ENCODE data around the gene NR2C2AP. TPM values are rescaled to one million over a fixed set of nuclear protein-coding genes. Genes with fewer than 3 reads are reported as not detected.

The NR2C2AP gene
- total and polyA plus RNA-seq, 12 donors = 3.2 to 23.4 (median 5.7) TPM

- peak; percentile 97 to 100 for DNase-seq
- Histone ChIP-seq H3K27ac (peak within 1 kb of the TSS; percentile 96 to 100 (median 100)), H3K27me3 (no peaks in the 10 kb centered on the region), H3K4me3 (peak within 1 kb of the TSS; percentile 76 to 99 (median 91)), H3K9me3 (no peaks in the 10 kb centered on the region), H3K36me3 (peaks cover 0 to 38% (median 6%) of the 10 kb centered on the region in 9 donors), H3K4me1 (peaks cover 9 to 61% (median 46%) of the 10 kb centered on the region in 9 donors)
- no peak for TF ChIP-seq CTCF (IDR thresholded peaks at IDR 0.05)
- intact Hi-C loops (cut with DNase I) = loop anchor here in 3 of 10 donors (1.0 to 10.0 kb wide), 4 partner anchors 11 to 303 kb away; partner anchors contain the start of genes MAU2 (in 3 of the 3), SUGP1 (in 3 of the 3) and NR2C2AP (in 1 of the 3)
- ATAC-seq = peak; percentile 95 to 98 (median 97)
- 0% methylated on average over 52 to 53 of the region's 53 CpGs for WGBS, 2 donors
These were observed 10.9 kb downstream of the NR2C2AP start, which contains the start of the genes BORCS8 and RFXANK for GRCh38 chr19:19192078-19192882. Gene BORCS8 (minus strand): TSS chr19:19192152. CDS start chr19:19192117, 35 bp downstream. Gene RFXANK (plus strand): TSS chr19:19192258. CDS start chr19:19193947, 1,689 bp downstream.

GRCh38 chr19:19191768-19192077, 11.5 kb downstream of the NR2C2AP start:
- TF ChIP-seq CTCF (IDR thresholded peaks at IDR 0.05) = no peak
- peak overlapping the region; percentile 76 to 99 (median 91) for H3K4me3 ChIP-seq
- 0% methylated on average over 17 of the region's 17 CpGs for WGBS, 2 donors
- DNase-seq = no peak
- peaks cover 9 to 61% (median 46%) of the 10 kb centered on the region in 9 donors for H3K4me1 ChIP-seq
- peaks cover 0 to 35% (median 0%) of the 10 kb centered on the region in 9 donors for H3K36me3 ChIP-seq
- no peaks in the 10 kb centered on the region for H3K27me3 ChIP-seq
- H3K9me3 ChIP-seq = peaks cover 0 to under 1% (median 0%) of the 10 kb centered on the region in 11 donors
- no peak for ATAC-seq
- intact Hi-C loops (cut with DNase I) = loop anchor here in 3 of 10 donors (1.0 to 10.0 kb wide), 4 partner anchors 12 to 303 kb away; partner anchors contain the start of genes MAU2 (in 3 of the 3), SUGP1 (in 3 of the 3) and NR2C2AP (in 1 of the 3)
- H3K27ac ChIP-seq = peak overlapping the region; percentile 96 to 100 (median 100)

GRCh38 chr19:19186742-19187141, 16.5 kb downstream of the NR2C2AP start:
- intact Hi-C loops (cut with DNase I) = no loop called here
- no peak overlapping the region for H3K4me3 ChIP-seq
- H3K9me3 ChIP-seq = peaks cover 0 to 4% (median 0%) of the 10 kb centered on the region in 11 donors
- H3K4me1 ChIP-seq = peaks cover 9 to 38% (median 25%) of the 10 kb centered on the region in 9 donors
- H3K27me3 ChIP-seq = no peaks in the 10 kb centered on the region
- WGBS, 2 donors = 93 to 95% methylated on average over 14 of the region's 14 CpGs
- TF ChIP-seq CTCF (IDR thresholded peaks at IDR 0.05) = no peak
- peaks cover 0 to 51% (median 6%) of the 10 kb centered on the region in 9 donors for H3K36me3 ChIP-seq
- ATAC-seq (no peak), DNase-seq (no peak)
- H3K27ac ChIP-seq = peak overlapping the region in 1 of 10 donors; percentile 79

- TF ChIP-seq CTCF (IDR thresholded peaks at IDR 0.05) = peak in 8 of 9 donors; percentile 26 to 55 (median 50)
- DNase-seq = no peak
- intact Hi-C loops (cut with DNase I) = no loop called here
- peaks cover 0 to 4% (median 0%) of the 10 kb centered on the region in 11 donors for H3K9me3 ChIP-seq
- H3K36me3 ChIP-seq = peaks cover 0 to 58% (median 6%) of the 10 kb centered on the region in 9 donors
- 61 to 69% methylated on average over 9 of the region's 9 CpGs for WGBS, 2 donors
- H3K27ac ChIP-seq = peak overlapping the region in 1 of 10 donors; percentile 79
- H3K4me3 ChIP-seq = no peak overlapping the region
- H3K27me3 ChIP-seq = no peaks in the 10 kb centered on the region
- peak in 6 of 8 donors; percentile 22 to 61 (median 46) for ATAC-seq
- H3K4me1 ChIP-seq = peaks cover 9 to 34% (median 22%) of the 10 kb centered on the region in 9 donors
These were observed 17.1 kb downstream of the NR2C2AP start for GRCh38 chr19:19185853-19186740.

All from heart right ventricle (tissue), 16 donors.